IPS-20b (cell line): ENCODE measurements around the gene FTCDNL1.

Experiments
- H3K27ac ChIP-seq: one replicate; pipeline ENCODE4 v1.5.1; 2013; ENCODE audit warnings: low read length
- H3K27me3 ChIP-seq: 2 replicates; pipeline ENCODE4 v1.6.1; 2013; ENCODE audit warnings: mild to moderate bottlenecking, low read length, inconsistent platforms; ENCODE audit not compliant: insufficient read depth
- H3K36me3 ChIP-seq: 2 replicates; pipeline ENCODE4 v1.6.1; 2013; ENCODE audit warnings: low read depth, mild to moderate bottlenecking, inconsistent platforms, low read length, moderate library complexity; ENCODE audit not compliant: insufficient read depth
- H3K4me1 ChIP-seq: 2 replicates; pipeline ENCODE4 v1.6.1; 2013; ENCODE audit warnings: mild to moderate bottlenecking, control low read depth, inconsistent platforms, low read length, moderate library complexity; ENCODE audit not compliant: insufficient read depth
- H3K4me3 ChIP-seq: 2 replicates; pipeline ENCODE4 v1.5.1; 2013; ENCODE audit warnings: mild to moderate bottlenecking, low read length, inconsistent platforms
- H3K9ac ChIP-seq: 2 replicates; pipeline ENCODE4 v1.6.1; 2013; ENCODE audit warnings: low read depth, mild to moderate bottlenecking, inconsistent platforms, low read length, moderate library complexity
- H3K9me3 ChIP-seq: 2 replicates; pipeline ENCODE4 v1.6.1; 2013; ENCODE audit warnings: mild to moderate bottlenecking, low read depth, low read length, inconsistent platforms; ENCODE audit not compliant: insufficient read depth

The FTCDNL1 gene

GRCh38 chr2:199810422-199811171, 40.4 kb downstream of the FTCDNL1 start:
- Histone ChIP-seq H3K27ac (no peak overlapping the region), H3K4me3 (no peak overlapping the region), H3K4me1 (peaks cover 16% of the 10 kb centered on the region), H3K27me3 (no peaks in the 10 kb centered on the region), H3K9ac (no peak overlapping the region), H3K36me3 (no peaks in the 10 kb centered on the region), H3K9me3 (peaks cover 8% of the 10 kb centered on the region)

- Histone ChIP-seq H3K9me3 (peaks cover 8% of the 10 kb centered on the region), H3K4me3 (no peak overlapping the region), H3K27me3 (no peaks in the 10 kb centered on the region), H3K27ac (no peak overlapping the region), H3K36me3 (no peaks in the 10 kb centered on the region), H3K4me1 (peaks cover 20% of the 10 kb centered on the region), H3K9ac (no peak overlapping the region)
These were observed 43.0 kb downstream of the FTCDNL1 start for GRCh38 chr2:199807966-199808365.

GRCh38 chr2:199806179-199806578, 44.8 kb downstream of the FTCDNL1 start:
- no peak overlapping the region for H3K9ac ChIP-seq
- H3K36me3 ChIP-seq = no peaks in the 10 kb centered on the region
- no peaks in the 10 kb centered on the region for H3K27me3 ChIP-seq
- H3K4me3 ChIP-seq = no peak overlapping the region
- peaks cover 5% of the 10 kb centered on the region; the same call in 1 of the 2 replicates for H3K4me1 ChIP-seq
- H3K27ac ChIP-seq = no peak overlapping the region
- H3K9me3 ChIP-seq = peaks cover 8% of the 10 kb centered on the region

GRCh38 chr2:199804831-199805230, 46.2 kb downstream of the FTCDNL1 start:
- Histone ChIP-seq H3K9me3 (peaks cover 8% of the 10 kb centered on the region), H3K4me1 (peaks cover 3% of the 10 kb centered on the region; the same call in 1 of the 2 replicates), H3K36me3 (no peaks in the 10 kb centered on the region), H3K9ac (no peak overlapping the region), H3K4me3 (no peak overlapping the region), H3K27ac (no peak overlapping the region), H3K27me3 (no peaks in the 10 kb centered on the region)

- Histone ChIP-seq H3K4me1 (peaks cover 8% of the 10 kb centered on the region; the same call in 1 of the 2 replicates), H3K9ac (no peak overlapping the region), H3K4me3 (no peak overlapping the region), H3K36me3 (no peaks in the 10 kb centered on the region), H3K27me3 (no peaks in the 10 kb centered on the region), H3K9me3 (no peaks in the 10 kb centered on the region), H3K27ac (no peak overlapping the region)
These were observed 52.0 kb downstream of the FTCDNL1 start for GRCh38 chr2:199798831-199799580.

- Histone ChIP-seq H3K9ac (no peak overlapping the region), H3K9me3 (no peaks in the 10 kb centered on the region), H3K27ac (no peak overlapping the region), H3K27me3 (no peaks in the 10 kb centered on the region), H3K4me1 (peaks cover 21% of the 10 kb centered on the region), H3K36me3 (no peaks in the 10 kb centered on the region), H3K4me3 (no peak overlapping the region)
These were observed 53.3 kb downstream of the FTCDNL1 start for GRCh38 chr2:199797431-199798403.

GRCh38 chr2:199792381-199792780, 58.6 kb downstream of the FTCDNL1 start:
- Histone ChIP-seq H3K36me3 (no peaks in the 10 kb centered on the region), H3K4me3 (no peak overlapping the region), H3K9me3 (no peaks in the 10 kb centered on the region)

GRCh38 chr2:199791326-199791725, 59.7 kb downstream of the FTCDNL1 start:
- Histone ChIP-seq H3K9ac (no peak overlapping the region), H3K4me1 (peaks cover 23% of the 10 kb centered on the region), H3K27ac (no peak overlapping the region), H3K36me3 (no peaks in the 10 kb centered on the region), H3K27me3 (no peaks in the 10 kb centered on the region), H3K4me3 (no peak overlapping the region), H3K9me3 (no peaks in the 10 kb centered on the region)

More at GRCh38 chr2:199792381-199792780, 58.6 kb downstream of the FTCDNL1 start:
- H3K4me1 ChIP-seq = peaks cover 23% of the 10 kb centered on the region
- no peak overlapping the region for H3K27ac ChIP-seq
- no peaks in the 10 kb centered on the region for H3K27me3 ChIP-seq
- no peak overlapping the region for H3K9ac ChIP-seq

GRCh38 chr2:199784512-199784911, 66.5 kb downstream of the FTCDNL1 start:
- Histone ChIP-seq H3K4me3 (no peak overlapping the region), H3K9me3 (no peaks in the 10 kb centered on the region), H3K27ac (no peak overlapping the region), H3K36me3 (no peaks in the 10 kb centered on the region), H3K4me1 (no peaks in the 10 kb centered on the region), H3K27me3 (no peaks in the 10 kb centered on the region), H3K9ac (no peak overlapping the region)

- Histone ChIP-seq H3K9ac (no peak overlapping the region), H3K27ac (no peak overlapping the region), H3K4me1 (no peaks in the 10 kb centered on the region)
These were observed 71.4 kb downstream of the FTCDNL1 start for GRCh38 chr2:199779589-199779988.

GRCh38 chr2:199778655-199779054, 72.3 kb downstream of the FTCDNL1 start:
- no peaks in the 10 kb centered on the region for H3K9me3 ChIP-seq
- no peak overlapping the region for H3K9ac ChIP-seq
- no peaks in the 10 kb centered on the region for H3K27me3 ChIP-seq
- no peak overlapping the region for H3K4me3 ChIP-seq
- no peaks in the 10 kb centered on the region for H3K4me1 ChIP-seq
- H3K27ac ChIP-seq = no peak overlapping the region
- H3K36me3 ChIP-seq = no peaks in the 10 kb centered on the region

More at GRCh38 chr2:199779589-199779988, 71.4 kb downstream of the FTCDNL1 start:
- Histone ChIP-seq H3K9me3 (no peaks in the 10 kb centered on the region), H3K36me3 (no peaks in the 10 kb centered on the region), H3K4me3 (no peak overlapping the region), H3K27me3 (no peaks in the 10 kb centered on the region)
